ENCODE data around the gene UGDH.
"Not testable (repeated sequence)": the region's sequence is repeated elsewhere in the genome, so short reads cannot be mapped to it uniquely, and the experiment has no call there.

UGDH gene

GRCh38 chr4:39527296-39528060 is at the start of gene UGDH:
Gene UGDH (minus strand): TSS chr4:39527439. CDS start chr4:39521512, 5,927 bp downstream.
- DNase-seq (ENCODE audit: low read depth in 3 of 3): peak; percentile 81 to 89 (median 84)

- no peak for DNase-seq (ENCODE audit: low read depth in 3 of 3)
Observed at GRCh38 chr4:39574946-39575345, 47.7 kb upstream of the UGDH start.

GRCh38 chr4:39571504-39571903 is 44.3 kb upstream of the UGDH start:
- DNase-seq (ENCODE audit: low read depth in 3 of 3): no peak

- no peak for DNase-seq (ENCODE audit: low read depth in 3 of 3)
Observed at GRCh38 chr4:39571054-39571453, 43.8 kb upstream of the UGDH start.

- DNase-seq (ENCODE audit: low read depth in 3 of 3): no peak
Observed at GRCh38 chr4:39569209-39569608, 42.0 kb upstream of the UGDH start.

GRCh38 chr4:39568805-39569204 is 41.6 kb upstream of the UGDH start:
- no peak for DNase-seq (ENCODE audit: low read depth in 3 of 3)

- DNase-seq (ENCODE audit: low read depth in 3 of 3): no peak
Observed at GRCh38 chr4:39565878-39566600, 38.8 kb upstream of the UGDH start.

GRCh38 chr4:39563346-39563847 is 36.2 kb upstream of the UGDH start:
- DNase-seq (ENCODE audit: low read depth in 3 of 3): no peak

- no peak for DNase-seq (ENCODE audit: low read depth in 3 of 3)
Observed at GRCh38 chr4:39562792-39563191, 35.6 kb upstream of the UGDH start.

GRCh38 chr4:39559626-39560025 is 32.4 kb upstream of the UGDH start:
- DNase-seq (ENCODE audit: low read depth in 3 of 3): no peak

- no peak for DNase-seq (ENCODE audit: low read depth in 3 of 3)
Observed at GRCh38 chr4:39555472-39555871, 28.2 kb upstream of the UGDH start.

GRCh38 chr4:39548425-39549067 is 21.3 kb upstream of the UGDH start:
- no peak for DNase-seq (ENCODE audit: low read depth in 3 of 3)

GRCh38 chr4:39544580-39545315 is 17.5 kb upstream of the UGDH start:
- DNase-seq (ENCODE audit: low read depth in 3 of 3): no peak

GRCh38 chr4:39544080-39544479 is 16.8 kb upstream of the UGDH start:
- DNase-seq (ENCODE audit: low read depth in 3 of 3): not testable (repeated sequence)

- no peak for DNase-seq (ENCODE audit: low read depth in 3 of 3)
Observed at GRCh38 chr4:39543034-39543433, 15.8 kb upstream of the UGDH start.

- no peak for DNase-seq (ENCODE audit: low read depth in 3 of 3)
Observed at GRCh38 chr4:39542611-39543012, 15.4 kb upstream of the UGDH start.

- no peak for DNase-seq (ENCODE audit: low read depth in 3 of 3)
Observed at GRCh38 chr4:39541987-39542610, 14.9 kb upstream of the UGDH start.

GRCh38 chr4:39539089-39539611 is 11.9 kb upstream of the UGDH start:
- DNase-seq (ENCODE audit: low read depth in 3 of 3): no peak

- DNase-seq (ENCODE audit: low read depth in 3 of 3): no peak
Observed at GRCh38 chr4:39533541-39533940, 6.3 kb upstream of the UGDH start.

GRCh38 chr4:39532237-39532636 is 5.0 kb upstream of the UGDH start:
- not testable (repeated sequence) for DNase-seq (ENCODE audit: low read depth in 3 of 3)

- DNase-seq (ENCODE audit: low read depth in 3 of 3): no peak
Observed at GRCh38 chr4:39530682-39531081, 3.4 kb upstream of the UGDH start.
